GM12801 (cell line): Measurements from ENCODE around the gene MAP10.

Experiments used
- CTCF ChIP-seq: IDR thresholded peaks from one replicate; pipeline ENCODE4 v1.5.1; 2011; ENCODE audit warnings: control low read depth; ENCODE audit not compliant: insufficient read length; ENCODE audit errors: extremely low read depth

MAP10 gene

GRCh38 chr1:232822530-232822929, 17.3 kb downstream of the MAP10 start:
- TF ChIP-seq CTCF = no peak

- no peak for TF ChIP-seq CTCF
These were observed 21.1 kb downstream of the MAP10 start for GRCh38 chr1:232826318-232826717.

- no peak for TF ChIP-seq CTCF
These were observed 25.4 kb downstream of the MAP10 start for GRCh38 chr1:232830661-232831060.

- TF ChIP-seq CTCF = no peak
These were observed 26.7 kb downstream of the MAP10 start for GRCh38 chr1:232831895-232832294.

GRCh38 chr1:232834066-232834465, 28.9 kb downstream of the MAP10 start:
- TF ChIP-seq CTCF = no peak

- TF ChIP-seq CTCF = no peak
These were observed 29.9 kb downstream of the MAP10 start for GRCh38 chr1:232835166-232835565.

- no peak for TF ChIP-seq CTCF
These were observed 31.9 kb downstream of the MAP10 start for GRCh38 chr1:232837087-232837486.

- TF ChIP-seq CTCF = no peak
These were observed 36.8 kb downstream of the MAP10 start for GRCh38 chr1:232841823-232842565.
